GM18508 (cell line): Measurements from ENCODE around the gene CMKLR1.

ENCODE experiments used
- ATAC-seq: cut with Tn5 transposase; IDR thresholded peaks from one replicate; pipeline ENCODE4 v1.9.1; 2021; ENCODE audit warnings: moderate number of reproducible peaks; ENCODE audit not compliant: insufficient read depth, unreplicated experiment

CMKLR1 gene

DNA sequence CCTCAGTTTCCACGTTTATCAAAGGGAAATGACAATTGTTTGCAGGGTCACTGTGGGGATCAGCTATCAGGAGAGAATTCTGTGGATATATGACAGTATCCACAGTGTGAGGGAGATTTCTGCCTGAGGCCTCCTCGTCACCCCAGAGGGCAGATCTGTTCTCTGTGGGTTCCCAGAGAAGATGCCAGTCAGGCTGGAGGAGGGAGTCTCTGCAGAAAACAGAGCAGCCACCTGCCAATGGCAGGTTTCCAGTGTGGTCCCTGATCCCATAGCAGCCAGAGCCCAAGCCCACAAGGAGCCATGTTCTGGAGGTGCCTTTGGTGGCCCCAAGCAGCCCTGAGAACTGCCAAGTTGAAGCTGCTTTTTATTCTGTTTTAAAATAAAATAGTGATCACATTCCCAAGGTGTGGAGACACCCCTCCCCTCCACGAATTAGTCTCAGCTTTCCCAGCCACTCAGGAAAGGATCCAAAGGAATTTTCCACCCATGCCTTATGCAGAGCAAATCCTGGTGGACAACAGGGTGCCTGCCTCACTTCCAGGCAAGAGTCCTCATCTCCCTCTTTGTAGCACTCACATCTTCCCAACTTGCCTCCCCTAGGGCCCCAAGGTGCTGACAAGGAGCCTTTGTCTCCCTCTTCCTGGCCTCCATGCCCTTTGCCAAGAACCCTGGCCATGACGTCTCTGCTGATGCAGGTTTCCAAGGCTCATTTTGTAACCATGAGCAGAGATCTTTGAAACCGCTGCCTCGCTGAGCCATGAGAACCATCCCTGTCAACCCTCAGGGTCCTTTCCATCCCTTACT lies 20.4 kb downstream of the CMKLR1 start:
- no peak for ATAC-seq

GRCh38 chr12:108317308-108318234 lies 21.5 kb downstream of the CMKLR1 start:
- ATAC-seq, result no peak

DNA sequence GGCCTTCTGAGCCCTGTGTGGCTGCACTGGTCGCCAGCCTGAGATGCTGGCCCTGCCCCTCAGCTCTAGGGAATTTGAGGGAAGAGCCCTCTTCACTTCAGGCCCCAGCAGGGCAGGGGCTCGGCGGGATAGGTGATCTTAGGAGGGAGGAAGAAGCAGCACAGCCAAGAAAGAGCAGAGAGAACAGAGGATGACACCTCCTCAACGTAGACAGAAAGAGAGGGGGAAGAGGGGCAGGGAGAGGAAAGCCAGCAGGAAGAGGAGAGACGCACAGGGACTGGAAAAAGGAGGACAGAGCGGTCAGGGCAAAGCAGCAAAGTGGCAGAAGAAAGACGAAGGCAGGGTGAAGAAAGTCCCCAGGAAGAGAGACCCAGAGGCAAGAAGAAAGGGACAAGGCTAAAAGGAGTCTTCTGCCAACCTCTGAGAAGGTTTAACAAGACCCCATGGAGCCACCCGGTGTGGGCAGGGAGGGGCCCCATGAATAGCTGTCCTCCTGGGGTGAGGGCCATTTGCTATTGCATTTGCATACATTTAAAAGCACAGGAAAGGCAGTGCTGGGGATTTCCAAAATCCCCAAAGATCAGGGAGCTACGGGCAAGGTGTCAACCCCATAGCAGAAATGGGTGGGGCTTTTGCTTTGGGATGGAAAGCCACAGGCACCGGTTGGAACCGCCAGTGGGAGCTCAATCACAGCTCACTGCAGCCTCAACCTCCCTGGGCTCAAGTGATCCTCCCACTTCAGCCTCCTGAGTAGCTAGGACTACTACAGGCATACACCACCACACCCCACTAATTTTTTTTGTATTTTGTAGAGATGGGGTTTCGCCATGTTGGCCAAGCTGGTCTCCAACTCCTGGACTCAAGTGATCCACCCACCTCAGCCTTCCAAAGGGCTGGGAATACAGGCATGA lies 22.7 kb downstream of the CMKLR1 start:
- no peak for ATAC-seq

GRCh38 chr12:108315486-108316105 lies 23.5 kb downstream of the CMKLR1 start:
- ATAC-seq, result no peak

DNA sequence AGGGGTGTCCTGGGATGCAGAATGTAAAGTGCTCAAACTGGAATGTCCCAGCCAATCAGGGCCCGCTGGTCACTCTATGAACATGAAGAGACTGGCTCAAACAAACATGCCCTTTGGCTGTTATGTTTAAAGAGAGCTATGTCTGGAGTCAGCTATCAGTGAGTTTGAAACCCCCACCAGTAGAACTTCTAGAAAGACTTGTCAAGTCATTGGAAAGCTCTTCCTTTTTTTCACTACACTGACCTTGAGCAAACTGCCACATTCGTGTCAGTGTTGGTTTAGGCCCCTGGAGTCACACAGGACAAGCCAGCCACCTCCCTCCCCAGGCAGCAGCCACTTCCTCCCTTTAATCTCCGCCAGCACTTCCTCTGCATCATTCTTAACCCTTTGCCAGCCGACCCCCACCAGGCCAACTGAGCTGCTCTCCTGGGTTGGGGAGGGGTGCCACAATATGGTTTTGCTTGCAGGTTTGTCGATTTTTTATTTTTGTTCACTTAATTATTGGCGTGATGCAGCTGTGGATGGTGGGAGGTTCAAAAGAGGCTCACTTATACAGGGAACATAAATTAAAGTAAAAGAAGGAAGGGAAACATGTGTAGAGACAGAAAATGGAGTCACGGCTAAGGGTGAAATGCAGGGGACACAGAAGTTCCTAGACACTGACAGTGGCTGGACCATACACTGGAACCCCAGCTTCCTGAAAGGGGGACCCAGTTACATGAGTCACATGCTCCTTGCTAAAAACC lies 25.3 kb downstream of the CMKLR1 start:
- no peak for ATAC-seq

- no peak for ATAC-seq
Measured at GRCh38 chr12:108313241-108313605, 25.9 kb downstream of the CMKLR1 start.

- ATAC-seq, result no peak
Measured at GRCh38 chr12:108312693-108313189, 26.4 kb downstream of the CMKLR1 start.

DNA sequence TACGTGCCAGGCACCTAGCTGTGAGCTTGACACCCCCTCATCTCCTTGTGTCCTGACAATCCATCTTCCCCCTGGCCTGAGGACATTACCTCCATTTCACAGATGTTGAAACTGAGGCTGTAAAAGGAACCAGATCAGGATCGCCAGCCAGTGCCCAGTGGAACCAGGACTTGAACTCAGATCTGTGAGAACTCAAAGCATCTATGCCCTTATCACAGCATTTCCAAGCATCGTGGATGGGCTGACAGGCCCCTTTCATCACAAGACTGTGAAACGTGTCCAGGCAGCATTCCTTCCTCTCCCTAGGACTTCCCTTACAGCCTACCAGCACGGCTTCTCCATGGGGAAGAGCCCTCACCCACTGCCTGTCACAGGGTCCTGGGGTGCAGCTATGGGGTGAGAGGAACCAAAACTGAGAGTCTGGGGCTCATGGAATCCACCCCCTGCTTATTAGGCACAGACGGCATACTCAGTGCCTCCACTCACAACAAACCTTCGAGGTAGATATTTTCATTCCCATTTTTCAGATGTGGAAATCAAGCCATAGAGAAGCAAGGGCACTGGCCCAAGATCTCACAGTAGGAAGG lies 26.9 kb downstream of the CMKLR1 start:
- ATAC-seq, result no peak

GRCh38 chr12:108311605-108312004 lies 27.5 kb downstream of the CMKLR1 start:
- ATAC-seq, result no peak

- no peak for ATAC-seq
Measured at GRCh38 chr12:108310489-108310888, 28.6 kb downstream of the CMKLR1 start.

DNA sequence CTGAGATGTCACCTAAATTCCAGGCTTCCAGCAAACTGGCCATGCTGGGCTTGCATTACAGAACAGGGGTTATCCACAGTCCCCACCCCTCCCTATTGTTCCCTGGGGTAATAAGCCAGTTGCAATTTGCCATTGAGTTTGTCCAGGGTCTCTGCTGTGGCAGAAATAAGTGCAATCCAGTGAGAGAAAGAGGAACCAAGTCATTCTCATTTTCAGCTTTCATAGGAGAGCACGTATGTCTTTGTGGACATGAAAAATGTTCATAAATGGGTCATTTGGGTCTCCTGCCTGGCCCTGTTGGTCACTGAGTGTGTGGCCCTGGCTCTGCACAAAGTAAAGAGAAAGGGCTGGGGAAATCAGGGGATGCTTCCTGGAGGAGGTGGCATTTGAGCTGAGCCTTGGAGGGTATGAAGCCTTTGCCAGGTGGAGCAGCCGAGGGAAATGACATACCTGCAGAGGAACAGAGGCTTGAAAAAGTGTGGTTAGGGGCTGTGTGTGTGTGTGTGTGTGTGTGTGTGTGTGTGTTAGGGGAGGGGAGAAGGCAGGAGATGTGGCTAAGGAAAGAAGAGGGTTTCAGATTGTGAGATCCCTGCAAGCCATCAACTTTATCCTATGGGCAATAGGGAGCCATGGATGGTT lies 29.3 kb downstream of the CMKLR1 start:
- no peak for ATAC-seq

DNA sequence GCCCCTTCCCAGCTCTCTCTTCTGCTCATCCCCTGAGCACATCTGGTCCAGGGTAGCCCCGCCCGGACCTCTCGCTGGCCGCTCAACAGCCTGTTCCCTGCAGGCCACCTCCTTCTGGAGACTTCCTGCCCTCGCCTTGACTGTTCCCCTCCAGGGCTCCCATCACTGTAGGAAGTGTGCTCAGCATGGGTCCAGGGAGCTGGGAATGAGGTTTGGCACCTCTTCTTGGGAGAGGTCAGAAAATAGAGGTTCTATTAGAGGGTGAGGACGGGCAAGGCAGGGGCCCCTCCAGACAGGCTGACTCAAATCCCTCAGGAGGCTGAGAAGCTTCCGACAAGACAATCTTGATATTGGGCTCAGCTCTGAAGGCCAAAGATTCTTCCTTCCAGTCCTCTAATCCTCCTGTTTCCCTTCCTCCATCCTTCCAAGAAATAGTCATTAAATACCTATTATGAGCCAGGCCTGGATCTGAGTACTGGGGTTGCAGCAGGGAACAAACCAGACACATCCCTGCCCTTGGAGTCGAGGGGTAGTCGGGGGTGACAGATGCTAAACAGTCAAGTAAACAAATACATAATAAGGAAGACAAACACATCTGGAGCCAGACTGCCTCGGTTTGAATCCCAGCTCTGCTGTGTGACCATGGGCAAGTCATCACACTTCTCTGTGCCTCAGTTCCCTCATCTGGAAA lies 30.6 kb downstream of the CMKLR1 start:
- no peak for ATAC-seq

- no peak for ATAC-seq
Measured at GRCh38 chr12:108307006-108307405, 32.1 kb downstream of the CMKLR1 start.

DNA sequence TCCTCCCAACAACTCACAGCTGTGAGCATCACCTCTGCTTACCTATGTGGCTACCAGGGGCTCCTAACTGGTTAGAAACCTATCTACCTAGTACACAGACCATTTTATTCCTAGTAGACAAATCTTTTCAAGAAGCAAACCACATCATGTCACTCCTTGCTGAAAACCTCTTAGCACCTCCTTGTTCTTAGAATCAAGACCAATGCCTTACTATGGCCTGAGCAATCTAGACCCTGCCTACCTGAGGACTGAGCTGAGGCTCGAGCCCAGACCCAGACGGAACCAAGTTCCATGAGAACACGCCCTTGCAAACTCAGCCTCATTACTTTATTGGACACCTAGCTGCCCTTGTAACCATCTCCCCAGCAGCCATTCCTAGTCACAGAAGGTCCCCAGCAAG lies 32.6 kb downstream of the CMKLR1 start:
- ATAC-seq, result no peak

DNA sequence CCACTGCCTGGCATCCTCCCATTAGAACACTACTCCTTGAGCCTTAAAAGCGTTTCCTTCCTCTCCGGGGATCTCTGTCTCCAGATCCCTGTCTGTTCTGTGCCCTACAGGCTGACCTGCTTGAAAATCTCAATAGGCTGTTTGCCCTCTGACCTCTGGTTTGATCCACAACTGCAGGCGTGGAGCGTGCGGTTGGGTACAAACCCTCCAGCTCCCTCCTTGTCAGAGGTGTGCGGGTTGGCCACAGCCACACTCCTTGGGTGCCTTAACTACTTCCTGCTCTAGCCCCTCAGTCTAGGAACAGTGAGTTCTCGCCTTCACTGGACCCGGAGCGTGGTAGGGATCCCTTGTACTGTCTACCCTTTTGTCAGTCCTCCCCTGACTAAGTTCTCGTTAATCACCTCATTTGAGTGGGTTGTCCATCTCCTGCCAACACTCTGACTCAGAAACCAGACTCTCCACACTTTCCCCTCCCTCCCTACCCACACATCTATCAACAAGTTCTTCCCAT lies 33.1 kb downstream of the CMKLR1 start:
- no peak for ATAC-seq

GRCh38 chr12:108305520-108305919 lies 33.6 kb downstream of the CMKLR1 start:
- ATAC-seq, result no peak

- ATAC-seq, result no peak
Measured at GRCh38 chr12:108304633-108305032, 34.5 kb downstream of the CMKLR1 start.
